ENCODE results near the gene ADRA2B.
"Not testable (repeated sequence)": the region's sequence is repeated elsewhere in the genome, so short reads cannot be mapped to it uniquely, and the experiment has no call there.

ADRA2B gene

DNA sequence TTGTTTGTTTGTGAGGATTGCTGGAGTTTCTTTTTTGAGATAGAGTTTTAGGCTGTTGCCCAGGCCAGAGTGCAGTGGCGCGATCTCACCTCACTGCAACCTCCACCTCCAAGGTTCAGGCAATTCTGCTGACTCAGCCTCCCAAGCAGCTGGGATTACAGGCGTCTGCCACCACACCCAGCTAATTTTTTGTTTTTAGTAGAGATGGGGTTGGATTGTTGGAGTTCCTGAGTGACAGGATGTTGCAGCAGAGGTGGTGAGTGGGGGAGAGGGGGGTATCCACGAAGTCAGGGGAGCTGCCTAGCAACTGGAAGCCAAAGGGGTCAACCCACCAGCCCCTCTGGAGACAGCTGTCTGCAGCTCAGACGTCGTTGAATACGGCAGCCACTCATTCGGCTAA lies 46.5 kb downstream of the ADRA2B start:
- DNase-seq (ENCODE audit: low spot score), result not testable (repeated sequence)

DNA sequence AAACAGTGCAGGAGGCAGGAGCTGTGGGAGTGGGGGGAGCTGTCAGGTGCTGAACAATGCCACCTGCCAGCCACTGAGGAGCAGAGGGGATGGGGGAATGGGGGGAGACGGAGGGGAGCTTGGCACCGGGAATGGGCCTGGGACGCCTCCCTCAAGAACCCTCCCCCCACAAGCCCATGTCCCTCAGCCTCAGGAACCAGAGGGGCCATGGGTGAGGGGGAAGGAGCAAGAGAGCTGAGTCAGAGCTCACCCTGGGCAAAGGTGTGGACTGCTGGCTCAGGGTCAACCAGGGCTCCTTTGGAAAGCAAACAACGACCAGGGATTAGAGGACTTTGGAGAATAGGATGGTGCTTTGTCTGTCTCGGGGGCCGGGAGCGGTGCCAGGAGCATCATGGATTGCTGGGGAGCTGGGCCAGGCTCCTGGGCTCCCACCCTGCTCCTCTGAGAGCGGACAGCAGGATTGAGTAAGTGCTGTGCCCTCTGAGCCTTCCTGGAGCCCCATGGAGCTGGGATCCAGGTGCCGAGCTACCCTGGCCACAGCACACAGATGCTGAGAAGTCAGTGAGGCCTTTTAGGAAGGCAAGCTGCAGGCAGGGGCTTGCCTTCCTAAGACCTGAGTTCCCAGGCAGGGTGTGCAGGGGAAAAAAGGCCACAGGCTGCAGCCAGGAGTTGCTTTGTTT lies 48.3 kb downstream of the ADRA2B start:
- not testable (repeated sequence) for DNase-seq (ENCODE audit: low spot score)

- not testable (repeated sequence) for DNase-seq (ENCODE audit: low spot score)
Measured at GRCh38 chr2:96067098-96067660, 49.2 kb downstream of the ADRA2B start.

GRCh38 chr2:96066511-96066910 lies 49.9 kb downstream of the ADRA2B start:
- not testable (repeated sequence) for DNase-seq (ENCODE audit: low spot score)

DNA sequence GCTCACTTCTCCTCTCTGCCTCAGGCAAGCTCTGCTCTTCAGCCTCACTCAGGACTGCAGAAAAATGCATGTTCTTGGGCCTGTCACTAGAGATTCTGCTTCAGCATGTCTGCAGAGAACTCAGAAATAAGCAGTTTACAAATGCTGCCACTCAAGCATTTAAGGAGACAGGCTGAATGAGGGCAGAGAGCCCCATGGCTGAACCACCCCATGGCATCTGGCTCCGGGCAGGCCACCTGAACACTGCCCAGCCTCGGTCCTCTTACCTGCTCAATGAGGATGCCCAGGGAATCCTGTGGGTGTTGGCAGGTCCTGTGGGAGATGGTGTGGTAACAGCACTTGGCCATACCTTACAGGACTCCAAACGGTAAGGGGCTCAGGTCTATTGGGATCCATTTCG lies 50.4 kb downstream of the ADRA2B start:
- DNase-seq (ENCODE audit: low spot score), result not testable (repeated sequence)

DNA sequence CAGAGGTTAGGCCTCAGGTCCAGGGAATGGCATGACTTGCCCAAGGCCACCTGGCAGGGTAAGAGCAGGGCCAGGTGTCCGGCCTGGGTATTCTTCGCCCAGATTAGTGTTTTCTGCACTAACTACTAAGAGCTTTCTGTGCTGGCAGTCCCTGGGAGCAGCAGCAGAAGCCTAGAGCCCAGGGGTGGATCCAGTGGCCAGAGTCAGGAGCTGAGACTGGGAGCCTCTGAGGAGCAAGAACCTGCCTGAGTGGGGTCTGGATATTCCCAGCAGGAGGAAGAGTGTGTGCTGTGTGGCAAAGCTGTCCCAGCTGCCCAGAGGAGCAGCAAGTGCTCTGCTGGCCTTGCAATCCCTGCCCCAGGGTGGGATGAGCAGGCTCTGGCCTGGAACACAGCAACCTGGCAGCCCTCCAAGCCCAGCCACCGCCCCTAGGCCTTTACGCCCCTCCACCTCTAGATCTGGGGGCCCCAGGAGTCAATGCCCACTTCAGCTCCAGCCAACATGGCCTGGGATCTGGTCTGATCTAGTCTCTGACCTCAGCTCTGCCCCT lies 50.9 kb downstream of the ADRA2B start:
- DNase-seq (ENCODE audit: low spot score), result no peak

GRCh38 chr2:96064760-96065159 lies 51.6 kb downstream of the ADRA2B start:
- not testable (repeated sequence) for DNase-seq (ENCODE audit: low spot score)

GRCh38 chr2:96064047-96064675 lies 52.2 kb downstream of the ADRA2B start:
- DNase-seq (ENCODE audit: low spot score), result not testable (repeated sequence)

- DNase-seq (ENCODE audit: low spot score), result peak; percentile 80
Measured at GRCh38 chr2:96063116-96063899, 53.1 kb downstream of the ADRA2B start.

Measured in putamen (tissue), 1 donor.